GM19328 (cell line): Measurements from ENCODE around the gene NF2.

Source experiments
- ATAC-seq: cut with Tn5 transposase; IDR thresholded peaks from one replicate; pipeline ENCODE4 v1.9.1; 2021; ENCODE audit warnings: mild to moderate bottlenecking, moderate library complexity; ENCODE audit not compliant: unreplicated experiment

NF2 gene

DNA sequence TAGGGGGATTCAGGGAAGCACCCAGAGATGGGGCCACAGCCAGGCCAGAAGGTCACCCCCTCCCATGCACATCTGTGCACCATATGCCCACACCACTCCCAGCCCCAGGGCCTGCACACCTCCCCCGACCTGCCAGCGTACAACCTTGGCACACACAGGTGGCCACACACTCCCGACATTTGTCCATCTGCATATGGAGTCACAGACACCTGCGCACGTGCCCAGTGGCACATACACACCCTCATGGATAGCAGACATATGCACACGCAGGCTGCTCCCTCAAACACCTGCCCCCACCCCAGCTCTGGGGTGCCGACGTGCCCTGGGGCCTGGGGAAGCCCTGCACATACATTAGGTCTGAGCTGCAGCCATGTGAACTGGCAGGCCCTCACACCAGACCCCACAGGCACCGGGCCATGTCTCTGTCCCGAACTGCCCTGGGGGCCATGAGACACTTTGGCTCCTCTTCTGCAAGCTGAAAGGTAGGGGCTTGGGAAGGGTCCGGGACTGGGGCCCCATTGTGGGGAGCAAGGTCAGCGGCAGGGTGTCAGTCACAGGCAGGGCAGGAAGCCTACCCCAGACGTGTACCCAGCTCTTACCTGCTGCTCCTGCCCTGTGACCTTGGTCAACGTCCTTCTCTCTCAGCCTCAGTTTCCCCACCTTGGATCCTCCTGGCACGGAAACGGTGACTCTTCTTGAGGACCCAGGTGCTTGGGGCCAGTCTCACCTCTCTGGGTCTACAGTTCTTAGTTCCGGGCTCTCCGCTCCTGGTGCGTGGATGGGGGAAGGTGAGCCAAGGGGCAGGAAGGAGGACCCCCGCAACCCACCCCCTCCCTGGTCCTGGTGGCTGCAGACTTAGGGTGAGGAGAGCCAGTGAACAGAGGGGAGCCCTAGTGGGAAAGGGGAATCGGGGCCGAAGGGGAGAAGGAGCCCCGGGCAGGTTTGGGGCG lies 115.8 kb downstream of the NF2 start:
- ATAC-seq, result no peak

DNA sequence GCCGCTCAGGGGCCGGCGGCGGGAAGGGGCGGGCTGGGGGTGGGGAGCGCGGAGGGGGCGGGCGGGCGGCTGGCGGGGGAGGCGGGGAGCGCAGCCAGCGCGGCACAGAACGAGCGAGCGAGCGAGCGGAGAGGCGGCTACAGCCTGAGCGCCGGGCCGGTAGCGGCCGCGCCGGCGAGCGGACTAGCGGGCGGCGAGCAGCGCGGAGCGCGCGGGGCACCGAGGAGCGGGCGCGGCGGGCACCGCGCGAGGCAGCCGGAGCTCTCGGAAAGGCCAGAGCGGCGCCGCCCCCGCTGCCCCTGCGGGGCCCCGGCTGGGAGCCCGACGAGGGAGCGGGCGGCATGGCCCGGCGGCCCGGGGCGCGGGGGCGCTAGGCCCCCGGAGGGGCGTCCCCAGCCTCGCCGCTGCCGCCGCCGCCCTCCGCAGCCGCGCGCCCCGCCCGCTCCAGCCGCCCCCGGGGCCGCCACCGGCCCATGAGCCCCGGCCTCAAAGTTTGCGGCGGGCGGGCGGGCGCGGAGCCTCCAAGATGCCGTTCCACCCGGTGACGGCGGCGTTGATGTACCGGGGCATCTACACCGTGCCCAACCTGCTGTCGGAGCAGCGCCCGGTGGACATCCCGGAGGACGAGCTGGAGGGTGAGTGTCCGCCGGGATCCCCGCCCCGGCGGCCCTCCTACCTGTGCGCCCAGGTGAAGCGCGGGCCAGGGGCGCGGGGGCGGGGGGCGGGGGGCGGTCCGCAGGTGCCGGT lies 116.6 kb downstream of the NF2 start, which contains the start of gene CABP7:
Gene CABP7, plus strand, starts transcription at position 105 of the 747 bp plus-strand sequence. Its CDS starts 422 bp downstream, at position 527.
- no peak for ATAC-seq

DNA sequence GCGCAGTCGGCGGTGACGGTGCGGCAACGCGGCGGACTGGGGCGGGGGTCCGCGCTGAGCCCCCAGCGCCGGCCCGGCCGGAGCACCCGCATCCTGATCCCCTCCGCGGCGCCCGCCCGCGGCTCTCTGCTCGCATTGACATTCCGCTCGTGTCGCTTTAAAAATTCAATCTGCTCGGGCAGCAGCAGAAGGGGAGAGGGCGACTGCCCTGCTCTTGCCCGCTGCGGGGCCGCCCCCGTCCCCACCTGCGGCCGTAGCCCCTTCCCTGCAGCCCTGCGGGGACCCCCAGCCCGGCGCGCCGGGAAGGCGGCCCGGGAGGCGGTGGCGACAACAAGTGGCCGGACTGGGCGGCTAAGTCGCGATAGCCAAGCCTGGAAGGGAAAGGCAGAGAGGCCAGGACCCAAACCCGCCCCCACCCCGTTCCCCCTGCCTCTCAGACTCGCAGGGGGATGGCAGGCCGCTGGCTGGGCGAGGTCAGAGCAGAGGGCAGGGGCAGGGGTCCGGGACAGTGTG lies 117.4 kb downstream of the NF2 start:
- ATAC-seq, result no peak

DNA sequence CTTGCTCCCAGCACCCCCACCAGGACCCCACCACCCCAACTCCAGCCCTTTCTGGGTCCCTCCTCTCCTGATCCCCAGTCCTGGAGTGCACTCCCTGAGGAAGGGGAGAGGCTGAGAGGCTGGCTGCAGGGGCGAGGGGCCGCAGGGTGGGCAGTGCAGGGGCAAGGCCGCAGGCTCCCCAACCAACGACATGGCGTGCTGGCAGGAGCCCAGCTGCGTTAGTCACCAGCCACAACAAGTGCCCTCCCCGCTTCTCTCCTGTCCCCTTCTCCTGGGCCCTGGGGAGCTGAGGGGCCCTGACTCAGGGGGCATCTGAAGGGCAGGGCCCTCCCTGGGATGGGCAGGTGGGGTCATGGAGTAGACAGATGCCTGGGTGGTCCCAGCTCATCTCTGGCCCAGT lies 118.7 kb downstream of the NF2 start:
- ATAC-seq, result no peak

DNA sequence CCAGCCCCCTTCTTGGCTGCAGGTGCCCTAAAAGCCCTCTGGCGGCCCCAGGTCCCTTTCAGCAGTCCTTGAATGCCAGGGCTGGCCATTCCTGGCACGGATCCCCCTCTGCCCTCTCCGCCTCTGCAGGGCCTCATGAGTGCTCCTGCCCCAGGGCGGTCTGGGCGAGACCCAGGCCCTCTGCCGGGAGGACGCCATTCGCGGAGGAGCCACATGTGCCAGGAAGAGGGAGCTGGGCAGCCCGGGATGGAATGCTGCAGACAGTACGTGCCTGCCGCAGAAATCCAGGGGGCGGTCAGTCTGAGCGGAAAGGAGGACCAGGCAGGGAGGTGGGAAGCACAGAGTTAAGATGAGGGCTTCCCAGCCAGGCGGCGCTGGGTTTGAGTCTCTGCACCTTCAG lies 119.2 kb downstream of the NF2 start:
- no peak for ATAC-seq

DNA sequence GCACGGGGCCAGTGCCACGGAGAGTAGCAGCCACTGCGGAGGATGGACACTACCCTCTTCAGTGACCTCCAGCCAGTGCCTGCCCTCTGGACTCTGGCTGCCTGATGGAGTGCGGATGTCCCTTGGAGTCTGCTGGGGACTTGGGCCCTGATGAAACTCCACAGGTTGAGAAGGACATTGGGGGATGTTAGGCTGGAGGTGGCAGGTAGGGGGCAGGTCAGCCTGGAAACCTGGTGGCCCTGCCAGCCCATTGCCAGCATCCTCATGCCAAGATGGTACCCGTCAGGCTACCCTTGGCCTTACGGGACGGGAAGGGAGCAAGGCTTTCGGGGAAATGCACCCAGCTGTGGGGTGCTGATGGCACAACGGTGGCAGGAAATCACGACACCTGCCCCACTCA lies 120.3 kb downstream of the NF2 start:
- ATAC-seq, result no peak

DNA sequence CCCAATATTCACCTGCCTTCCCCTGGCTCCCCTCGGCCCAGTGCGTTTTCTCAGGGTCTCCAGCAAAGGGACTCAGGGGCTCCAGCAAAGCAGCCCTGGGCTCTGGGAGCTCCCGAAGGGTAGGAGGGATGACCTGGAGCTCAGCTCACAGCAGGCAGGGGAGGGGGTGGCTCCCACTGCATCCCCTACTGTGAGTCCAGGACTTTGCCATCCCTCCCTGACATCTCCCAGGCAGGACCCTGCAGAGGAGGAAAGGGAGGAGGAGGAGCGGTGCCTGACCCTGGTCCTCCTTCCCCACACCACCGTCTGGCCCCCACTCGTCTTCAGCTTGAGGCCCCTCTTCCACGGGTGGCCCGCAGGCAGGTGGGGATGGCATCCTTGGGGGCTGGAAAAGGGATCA lies 121.4 kb downstream of the NF2 start:
- ATAC-seq, result no peak

DNA sequence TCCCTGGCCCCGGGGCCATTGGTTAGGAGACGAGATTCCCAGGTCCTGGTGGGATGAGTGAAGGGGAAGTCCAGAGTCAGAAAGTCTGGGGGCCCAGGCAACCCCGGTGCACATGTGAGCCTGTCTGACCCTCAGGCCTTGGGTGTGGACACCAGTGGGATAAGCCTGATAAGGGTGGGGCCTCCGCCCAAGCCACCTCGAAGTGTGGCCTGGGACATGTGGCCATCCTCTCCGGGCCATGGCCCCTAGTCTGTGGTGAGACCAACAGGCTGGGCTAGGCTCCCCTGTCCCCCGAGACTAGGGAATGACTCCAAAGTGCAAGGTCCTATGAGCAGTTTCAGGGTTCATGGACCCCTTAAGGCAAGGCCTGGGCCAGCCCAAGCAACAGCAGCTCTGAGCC lies 122.7 kb downstream of the NF2 start:
- no peak for ATAC-seq

DNA sequence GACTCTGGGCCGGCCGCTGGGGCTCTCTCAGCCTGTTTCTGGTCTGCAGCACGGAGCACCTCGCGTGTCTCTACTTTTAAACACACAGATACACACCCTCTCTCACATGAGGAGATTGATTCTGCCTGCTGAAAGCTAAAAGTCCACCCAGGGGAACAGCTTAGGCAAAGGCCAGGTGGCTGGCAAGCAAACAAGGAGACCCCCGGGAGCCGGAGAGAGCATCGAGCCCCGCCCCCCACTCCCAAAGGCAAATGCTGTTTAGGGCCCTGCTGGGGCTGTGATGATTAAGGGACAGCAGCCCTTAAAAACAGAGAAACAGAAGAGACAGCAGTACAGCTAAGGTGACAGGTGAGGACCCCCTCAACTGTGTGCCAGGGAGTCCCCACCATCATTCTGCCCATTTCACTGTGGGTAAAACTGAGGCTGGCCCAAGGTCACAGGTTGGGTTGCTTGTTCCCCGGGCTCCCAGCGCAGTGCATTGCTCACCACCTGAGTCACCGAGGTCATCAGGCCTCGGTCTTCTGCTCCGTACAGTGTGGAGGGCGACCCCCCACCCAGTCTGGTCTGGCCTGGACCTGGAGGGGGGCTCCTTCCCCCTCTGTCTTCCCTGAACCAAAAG lies 123.2 kb downstream of the NF2 start:
- ATAC-seq, result no peak

DNA sequence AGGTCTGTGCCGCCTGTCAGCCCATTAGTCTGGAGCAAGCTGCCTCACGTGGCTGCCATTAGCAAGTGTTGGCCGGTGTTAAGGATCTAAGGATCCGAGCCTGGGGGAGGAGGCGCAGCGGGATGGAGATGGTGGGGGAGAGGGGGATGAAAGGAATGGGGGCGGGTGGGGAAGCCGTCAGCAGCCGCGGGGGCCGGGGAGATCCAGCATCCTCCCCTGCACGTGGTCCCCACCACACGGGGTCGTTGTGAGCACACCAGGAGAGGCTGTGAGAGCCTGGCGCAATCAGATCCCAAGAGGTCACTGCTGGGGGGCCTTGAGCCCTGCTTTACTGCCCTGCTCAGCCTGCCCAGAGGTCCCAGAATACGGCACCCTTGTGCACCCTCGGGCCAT lies 123.7 kb downstream of the NF2 start:
- no peak for ATAC-seq

DNA sequence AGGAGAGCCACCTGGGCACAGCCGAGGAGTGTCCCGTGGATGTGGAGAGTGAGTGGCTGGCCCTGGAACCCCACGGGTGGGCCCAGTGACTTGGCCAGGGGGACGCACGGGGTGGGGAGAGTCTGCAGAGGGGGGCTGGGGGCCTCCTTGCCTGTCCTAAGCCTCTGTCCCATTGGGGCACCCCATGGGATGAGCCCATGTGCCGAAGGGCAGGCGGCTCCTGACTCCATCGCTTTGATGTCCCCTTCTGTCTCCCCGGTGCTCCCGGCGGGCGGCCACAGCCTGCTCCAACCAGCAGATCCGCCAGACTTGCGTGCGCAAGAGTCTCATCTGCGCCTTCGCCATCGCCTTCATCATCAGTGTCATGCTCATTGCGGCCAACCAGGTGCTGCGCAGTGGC lies 125.7 kb downstream of the NF2 start:
- no peak for ATAC-seq

DNA sequence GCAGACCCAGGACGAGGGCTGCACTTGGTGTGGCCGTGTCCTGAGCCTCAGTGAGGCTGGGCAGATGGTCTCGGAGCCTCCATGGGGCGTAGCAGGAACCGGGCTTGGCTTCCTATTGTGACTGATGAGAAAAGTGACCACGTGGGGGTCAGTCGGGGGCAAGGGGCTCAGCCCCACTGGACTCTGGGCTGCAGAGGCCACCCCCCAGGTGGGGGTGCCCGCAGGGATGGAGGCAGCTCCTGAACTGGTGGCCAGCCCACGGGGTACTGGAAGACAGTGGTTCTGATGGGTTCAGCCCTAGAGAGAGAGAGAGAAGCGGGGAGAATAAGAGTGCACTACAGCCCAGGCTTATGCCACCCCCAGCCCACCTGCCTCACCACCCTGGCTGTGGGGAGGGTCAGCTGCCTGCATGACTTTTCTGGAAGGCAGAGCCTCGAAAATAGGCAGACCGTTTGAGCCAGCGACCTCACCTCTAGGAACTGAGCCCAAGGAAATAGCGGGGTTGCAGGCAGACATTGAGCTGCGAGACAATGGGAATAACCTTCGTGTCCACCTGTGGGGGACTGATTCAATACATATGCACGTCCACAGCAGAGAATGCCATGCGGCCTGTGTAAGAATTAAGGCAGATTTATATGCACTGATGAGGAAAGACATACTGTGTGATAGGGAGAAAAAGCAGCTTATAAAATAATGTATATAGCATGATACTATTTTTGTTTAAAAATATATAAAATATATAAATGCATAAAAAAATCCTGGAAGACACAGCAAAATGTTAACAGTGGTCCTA lies 127.8 kb downstream of the NF2 start:
- no peak for ATAC-seq

DNA sequence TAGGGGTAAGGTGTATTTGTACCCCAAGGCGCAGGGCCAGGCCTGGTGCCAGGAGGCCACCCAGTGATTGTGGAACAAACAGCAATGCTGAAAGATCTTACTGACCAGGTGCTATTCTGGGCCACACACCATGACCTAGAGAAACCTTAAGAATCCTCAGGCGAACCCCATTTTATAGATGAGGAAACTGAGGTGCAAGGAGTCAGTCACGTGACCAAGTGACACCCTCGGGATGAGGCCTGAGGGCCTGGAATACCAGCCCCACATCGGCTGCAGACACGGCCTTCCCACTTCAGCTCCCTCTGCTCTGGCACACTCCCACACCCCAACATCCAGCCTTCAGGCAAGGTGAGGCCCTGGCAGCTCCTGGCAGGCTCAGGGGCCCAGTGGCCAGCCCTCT lies 129.4 kb downstream of the NF2 start:
- no peak for ATAC-seq

DNA sequence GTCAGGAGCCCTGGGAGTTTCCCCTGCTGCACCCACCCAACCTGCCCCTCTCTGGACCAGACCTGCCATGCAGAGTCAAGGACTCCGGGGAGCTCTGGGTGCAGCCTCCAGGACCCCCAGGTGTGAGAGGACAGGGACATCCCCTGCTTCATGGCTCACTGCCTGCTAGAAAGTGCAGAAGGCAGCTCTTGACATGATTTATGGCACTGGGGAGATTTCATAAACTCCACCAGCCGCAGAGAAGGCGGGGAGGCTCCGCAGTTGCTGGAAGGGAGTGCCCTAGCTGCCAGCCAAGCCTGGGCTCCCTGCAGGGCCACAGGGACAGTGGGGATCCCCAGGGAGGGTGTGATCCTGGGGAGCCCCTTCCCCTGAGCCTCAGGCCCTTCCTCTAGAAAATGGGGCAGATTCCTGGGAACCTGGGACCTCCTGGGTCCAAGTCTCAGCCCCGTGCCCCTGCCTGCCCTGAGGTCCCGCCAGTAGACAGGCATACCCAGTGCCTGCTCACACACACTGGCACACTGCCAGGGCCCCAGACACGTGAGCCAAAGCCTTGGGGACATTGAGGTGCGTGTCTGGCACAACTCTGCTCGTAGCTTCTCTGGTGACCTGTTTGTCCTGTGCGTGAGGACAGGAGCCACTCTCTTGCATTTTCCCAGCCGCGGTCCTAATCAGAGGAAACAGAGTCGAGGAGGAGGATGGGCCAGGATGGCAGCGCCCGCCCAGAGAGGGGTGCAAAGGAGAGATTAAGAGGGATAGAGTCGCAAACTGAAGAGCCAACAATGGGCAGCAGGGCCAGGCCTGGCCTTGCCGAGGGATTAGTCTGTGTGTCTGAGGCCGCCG lies 130.1 kb downstream of the NF2 start:
- no peak for ATAC-seq

DNA sequence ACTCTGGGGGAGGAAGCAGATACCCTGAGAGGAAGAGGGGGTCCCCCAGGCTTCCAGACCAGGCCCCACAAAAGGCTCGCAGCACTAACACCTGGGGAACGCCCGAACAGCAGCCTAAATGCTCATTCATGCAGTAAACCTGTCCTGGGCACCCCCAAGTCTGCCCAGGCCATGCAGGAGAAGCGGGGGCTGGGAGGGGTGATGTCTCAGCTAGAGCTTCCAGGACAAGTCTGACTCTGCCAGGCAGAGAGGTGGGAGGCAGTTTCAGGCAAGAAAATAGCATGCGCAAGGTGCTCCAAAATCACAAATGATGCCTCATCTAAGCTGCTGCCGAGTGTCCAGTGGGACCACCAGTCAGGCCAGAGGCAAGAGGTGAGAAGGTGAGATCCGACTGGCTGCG lies 131.0 kb downstream of the NF2 start:
- ATAC-seq, result no peak

DNA sequence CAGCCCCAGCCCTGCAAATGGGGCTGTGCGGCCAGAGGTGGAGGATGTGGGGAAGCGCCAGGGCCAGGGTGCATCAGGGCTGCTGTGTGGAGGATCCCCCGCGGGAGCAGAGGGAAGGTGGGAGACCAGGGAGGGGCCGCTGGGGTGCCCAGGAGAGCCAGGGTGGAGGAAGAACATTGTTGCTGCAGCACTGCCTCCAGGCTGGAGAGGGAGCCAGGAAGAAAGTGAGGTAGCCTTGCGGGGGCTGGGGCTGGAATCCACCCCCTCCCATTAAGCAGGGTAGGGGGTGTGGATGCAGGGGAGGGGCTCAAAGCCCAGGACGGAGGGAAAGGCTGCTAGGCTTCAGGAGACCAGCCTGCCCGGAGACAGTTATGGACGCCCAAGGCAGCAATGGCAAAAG lies 131.4 kb downstream of the NF2 start:
- no peak for ATAC-seq

DNA sequence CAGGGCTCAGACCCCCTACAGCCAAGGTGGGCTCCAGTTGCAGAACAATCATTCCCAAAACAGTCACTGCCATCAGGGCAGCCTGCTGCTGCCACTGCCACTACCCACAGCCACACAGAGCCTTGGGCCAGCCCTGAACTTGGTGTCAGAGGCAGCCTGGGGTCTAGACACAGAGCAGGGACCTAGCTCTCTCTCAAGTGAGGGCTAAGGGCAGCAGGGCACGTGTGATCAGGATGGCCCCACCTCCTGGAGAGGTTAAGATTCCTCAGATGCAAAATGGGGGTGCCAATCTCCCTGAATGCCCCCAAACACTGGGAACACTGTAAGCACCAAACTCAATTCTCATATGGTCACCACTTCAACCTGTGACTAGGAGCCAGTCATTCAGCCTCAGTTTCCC lies 132.0 kb downstream of the NF2 start:
- ATAC-seq, result no peak

DNA sequence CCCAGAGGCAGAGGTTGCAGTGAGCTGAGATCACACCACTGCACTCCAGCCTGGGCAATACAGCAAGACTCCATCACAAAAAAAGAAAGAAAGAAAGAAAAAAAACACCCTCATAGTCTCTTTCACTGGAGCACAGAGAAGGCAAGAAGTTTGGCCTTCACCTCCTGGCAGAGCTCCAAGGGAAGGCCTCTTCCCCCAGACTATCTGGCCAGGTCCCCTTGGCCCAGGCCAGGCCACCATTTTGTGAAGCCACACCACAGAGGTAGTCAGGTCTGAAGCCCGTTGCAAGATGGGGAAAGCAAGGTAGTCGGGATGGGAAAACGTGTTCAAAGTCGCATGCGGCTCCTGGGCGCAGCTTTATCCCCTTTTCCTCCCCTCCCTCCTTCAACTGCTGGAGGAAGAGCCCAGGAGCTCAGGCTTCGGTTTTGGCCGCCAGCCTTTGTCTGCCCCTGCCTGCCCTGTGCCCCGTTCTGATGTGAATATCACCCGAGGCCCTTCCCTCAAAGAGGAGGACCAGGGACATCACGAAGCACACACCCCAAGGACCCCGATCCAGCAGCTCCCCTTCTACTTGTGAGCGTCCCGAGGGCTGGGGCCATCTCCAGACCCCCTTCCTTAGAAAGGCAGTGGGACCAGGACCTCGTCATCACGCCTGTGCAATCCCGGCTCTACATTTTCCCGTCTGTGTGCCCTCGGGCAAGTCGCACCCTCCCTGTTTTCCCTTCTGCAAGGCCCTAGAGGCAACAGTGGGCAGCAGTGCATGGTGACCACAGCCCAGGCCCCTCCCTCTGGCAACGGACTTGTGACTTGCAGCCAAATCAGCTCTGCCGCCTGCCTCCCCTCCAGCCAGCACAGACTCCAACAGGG lies 134.1 kb downstream of the NF2 start:
- no peak for ATAC-seq
